GM12891 (cell line): ENCODE data around the gene NTRK3.
A peak's percentile ranks its signal among the peaks of the same experiment; 100 is the strongest.

ENCODE experiments used
- DNase-seq: peaks from one replicate; pipeline ENCODE4 v3.0.0; 2011; ENCODE audit warnings: low spot score; ENCODE audit not compliant: insufficient read length
- FAIRE-seq: peaks from 2 replicates; lab custom pipeline; 2011; peaks lifted over from hg19 to GRCh38; lab: Jason Lieb, UNC
- PAX5 ChIP-seq: IDR thresholded peaks from 2 replicates; pipeline ENCODE4 v1.6.1; 2011; ENCODE audit warnings: low read length, moderate library complexity, mild to moderate bottlenecking; ENCODE audit not compliant: insufficient read depth, severe bottlenecking
- POLR2A ChIP-seq: IDR thresholded peaks from 2 replicates; pipeline ENCODE4 v1.6.1; 2011; ENCODE audit warnings: low read depth, low read length, control low read depth
- POLR2AphosphoS5 ChIP-seq: IDR thresholded peaks from 2 replicates; pipeline ENCODE4 v1.6.1; 2011; ENCODE audit warnings: low read depth, low read length, control low read depth
- POU2F2 ChIP-seq: IDR thresholded peaks from 2 replicates; pipeline ENCODE4 v1.6.1; 2011; ENCODE audit warnings: low read depth, mild to moderate bottlenecking, control low read depth, low read length, moderate library complexity
- SPI1 ChIP-seq: IDR thresholded peaks from 2 replicates; pipeline ENCODE4 v1.6.1; 2011; ENCODE audit warnings: low read depth, low read length, control low read depth
- TAF1 ChIP-seq: IDR thresholded peaks from 2 replicates; pipeline ENCODE4 v1.6.1; 2011; ENCODE audit warnings: low read depth, low read length, control low read depth

Gene NTRK3

DNA sequence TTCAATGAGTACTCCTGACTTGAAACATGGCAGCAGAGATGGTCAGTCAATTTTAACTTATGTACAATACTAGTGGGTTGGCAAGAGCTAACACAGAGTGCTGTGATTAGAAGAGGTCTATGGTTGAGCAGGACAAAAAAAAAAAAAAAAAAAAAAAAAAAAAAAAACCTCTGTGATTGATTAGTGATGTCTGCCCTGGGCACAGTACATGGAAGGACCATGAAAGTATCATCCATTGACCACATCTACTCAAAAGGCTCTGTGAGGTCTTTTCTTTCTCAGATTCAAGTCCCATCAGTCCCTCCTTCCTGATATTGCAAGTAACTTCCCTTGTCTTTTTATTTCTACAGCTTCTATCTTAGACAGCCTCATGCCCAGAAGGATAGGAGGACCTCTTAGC is 59.6 kb downstream of the NTRK3 start:
- DNase-seq (no peak), FAIRE-seq (no peak)
- TF ChIP-seq SPI1 = no peak
- TF ChIP-seq POU2F2 = no peak
- no peak for TF ChIP-seq PAX5

DNA sequence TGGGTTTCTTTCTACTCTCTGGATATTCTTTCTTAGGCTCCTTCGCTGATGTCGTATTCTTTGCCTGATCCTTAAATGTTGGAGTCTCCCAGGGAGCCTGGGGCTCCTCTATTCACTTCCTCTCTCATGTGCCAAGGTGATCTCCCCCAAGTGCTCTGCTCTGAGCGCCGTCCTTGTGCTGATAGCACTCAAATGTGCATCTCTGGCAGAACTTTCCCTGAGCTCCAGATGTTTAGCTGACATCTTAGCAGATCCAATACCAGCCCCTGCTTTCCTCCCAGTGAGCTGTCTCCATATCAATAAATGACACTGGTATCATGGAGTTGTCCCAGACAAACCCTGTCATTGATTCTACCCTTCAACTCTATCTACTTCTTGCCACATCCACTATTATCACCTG is 62.4 kb downstream of the NTRK3 start:
- TF ChIP-seq SPI1 = no peak
- TF ChIP-seq PAX5 = no peak
- TF ChIP-seq POU2F2 = no peak
- TF ChIP-seq POLR2AphosphoS5 = no peak
- no peak for TF ChIP-seq TAF1
- no peak for TF ChIP-seq POLR2A
- FAIRE-seq = no peak
- DNase-seq = no peak

DNA sequence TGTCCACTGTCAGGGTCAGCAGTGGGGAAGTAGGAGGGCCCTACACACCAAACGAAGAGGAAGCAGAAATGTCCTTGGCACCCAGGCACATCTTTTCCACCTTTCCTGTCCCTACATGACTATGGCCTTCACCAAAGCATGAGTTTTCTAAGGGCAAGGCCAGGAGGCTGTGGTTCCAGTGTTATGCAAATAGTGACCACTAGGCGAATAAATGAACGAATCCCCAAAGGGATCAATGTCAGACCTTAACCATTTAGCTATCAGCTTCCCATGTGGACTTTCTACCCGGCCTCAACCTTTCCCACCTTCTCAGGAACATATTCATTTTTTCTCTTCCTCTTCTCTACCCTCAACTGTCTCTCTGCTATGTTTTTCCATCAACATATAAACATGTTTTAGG is 63.1 kb downstream of the NTRK3 start:
- no peak for FAIRE-seq
- TF ChIP-seq SPI1 (no peak), POU2F2 (no peak), TAF1 (no peak), POLR2AphosphoS5 (no peak), POLR2A (no peak), PAX5 (no peak)

DNA sequence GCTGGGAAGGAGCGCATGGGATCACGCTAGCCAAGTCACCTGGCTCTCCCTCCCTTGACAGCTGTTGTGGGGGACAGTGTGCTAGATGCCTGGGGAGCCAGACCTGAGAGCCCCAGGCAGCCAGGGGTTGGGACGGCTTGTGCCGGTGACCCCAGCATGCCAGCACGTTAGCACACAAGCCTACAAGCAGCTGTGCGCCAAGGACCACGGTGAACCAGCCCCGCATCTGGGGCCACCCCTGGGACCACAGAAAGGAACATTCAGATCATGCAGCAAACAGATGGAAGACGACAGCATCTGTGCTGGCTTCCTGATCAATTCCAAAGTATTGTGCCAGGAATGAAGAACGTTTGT is 64.8 kb downstream of the NTRK3 start:
- FAIRE-seq (no peak), DNase-seq (no peak)
- no peak for TF ChIP-seq PAX5
- TF ChIP-seq POLR2A = no peak
- TF ChIP-seq TAF1 = no peak
- no peak for TF ChIP-seq SPI1
- no peak for TF ChIP-seq POU2F2
- no peak for TF ChIP-seq POLR2AphosphoS5

More for the DNA sequence above, 63.1 kb downstream of the NTRK3 start:
- no peak for DNase-seq

DNA sequence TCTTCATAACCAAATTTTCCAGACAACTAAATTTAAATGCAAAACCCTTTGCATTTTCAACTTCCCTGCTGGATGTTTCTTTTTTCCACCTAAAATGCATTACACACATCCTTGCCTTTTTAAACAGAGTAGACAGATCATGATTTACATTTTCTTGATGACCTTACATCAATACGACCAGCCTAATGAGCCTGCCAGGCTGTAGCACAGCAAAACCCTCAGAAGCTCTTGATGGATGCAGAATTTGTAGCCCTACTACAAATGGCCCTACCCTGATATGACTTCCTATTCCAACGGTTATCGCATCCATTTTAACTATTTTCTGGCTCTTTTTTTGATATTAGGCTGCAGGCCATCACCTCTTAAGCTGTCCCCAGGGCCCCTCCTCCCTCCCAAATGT is 66.3 kb downstream of the NTRK3 start:
- no peak for DNase-seq
- TF ChIP-seq POLR2AphosphoS5 (no peak), POLR2A (no peak), PAX5 (no peak), POU2F2 (no peak), SPI1 (no peak), TAF1 (no peak)
- FAIRE-seq = no peak

DNA sequence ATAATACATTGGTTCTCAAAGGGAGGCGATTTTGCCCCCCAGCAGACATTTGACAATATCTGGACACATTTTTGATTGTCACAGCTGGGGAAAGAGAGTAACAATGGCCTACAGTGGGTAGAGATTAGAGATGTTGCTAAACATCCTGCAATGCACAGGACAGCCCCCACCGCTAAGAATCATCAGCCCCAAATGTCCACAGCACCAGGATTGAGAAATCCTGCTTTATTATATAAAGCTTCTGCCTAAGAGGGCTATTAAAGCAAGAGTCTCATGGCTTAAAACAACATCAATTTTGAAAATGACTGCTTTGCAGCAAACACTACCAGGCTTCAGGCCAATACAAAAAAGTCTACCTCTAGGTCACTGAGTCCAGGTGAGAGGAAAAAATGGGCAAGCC is 68.2 kb downstream of the NTRK3 start:
- TF ChIP-seq POLR2AphosphoS5 = no peak
- no peak for TF ChIP-seq TAF1
- TF ChIP-seq POLR2A = no peak
- TF ChIP-seq SPI1 = no peak
- no peak for DNase-seq
- FAIRE-seq = no peak

DNA sequence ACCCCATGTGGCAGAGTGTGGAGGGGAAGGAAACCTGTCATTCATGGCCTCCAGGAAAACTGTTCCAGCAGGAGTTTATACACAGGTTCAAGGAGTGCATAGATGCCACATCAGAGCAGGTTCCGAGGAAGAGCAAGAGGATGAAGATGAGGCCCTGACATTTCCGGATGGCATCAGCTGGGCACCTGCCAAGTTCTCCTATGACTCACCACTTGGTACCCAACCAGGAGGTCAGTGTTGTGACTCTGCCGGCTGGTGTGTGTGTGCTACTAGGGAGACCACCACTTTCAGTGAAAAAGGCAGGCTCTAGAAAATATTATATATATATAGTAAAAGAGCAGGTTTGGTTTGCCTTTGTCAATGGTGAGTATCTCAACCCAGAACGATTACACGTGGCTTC is 69.3 kb downstream of the NTRK3 start:
- FAIRE-seq (no peak), DNase-seq (no peak)
- no peak for TF ChIP-seq TAF1
- TF ChIP-seq POLR2AphosphoS5 = no peak
- TF ChIP-seq POLR2A = no peak
- no peak for TF ChIP-seq POU2F2
- TF ChIP-seq SPI1 = no peak
- no peak for TF ChIP-seq PAX5

DNA sequence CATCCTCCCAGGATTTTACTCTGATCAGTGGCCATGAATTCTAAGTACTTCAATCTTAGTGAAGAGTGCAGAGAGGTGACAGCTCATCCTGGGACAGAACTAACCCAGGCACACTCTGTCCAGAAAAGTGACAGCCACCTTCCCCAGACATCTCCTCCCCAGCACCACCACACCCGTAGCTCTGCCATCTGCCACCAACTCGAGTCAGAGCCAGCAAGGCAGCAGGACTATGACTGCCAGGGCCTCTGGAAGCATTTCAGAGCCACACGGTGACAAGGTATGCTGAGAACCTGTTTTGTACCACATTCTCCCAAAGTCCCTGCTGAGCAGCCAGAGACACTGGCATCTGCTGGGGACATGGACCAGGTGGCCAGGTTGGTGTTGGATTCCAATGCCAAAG is 71.0 kb downstream of the NTRK3 start:
- TF ChIP-seq PAX5 (no peak), POU2F2 (no peak), SPI1 (no peak), POLR2AphosphoS5 (no peak), TAF1 (no peak)
- DNase-seq (no peak), FAIRE-seq (no peak)

DNA sequence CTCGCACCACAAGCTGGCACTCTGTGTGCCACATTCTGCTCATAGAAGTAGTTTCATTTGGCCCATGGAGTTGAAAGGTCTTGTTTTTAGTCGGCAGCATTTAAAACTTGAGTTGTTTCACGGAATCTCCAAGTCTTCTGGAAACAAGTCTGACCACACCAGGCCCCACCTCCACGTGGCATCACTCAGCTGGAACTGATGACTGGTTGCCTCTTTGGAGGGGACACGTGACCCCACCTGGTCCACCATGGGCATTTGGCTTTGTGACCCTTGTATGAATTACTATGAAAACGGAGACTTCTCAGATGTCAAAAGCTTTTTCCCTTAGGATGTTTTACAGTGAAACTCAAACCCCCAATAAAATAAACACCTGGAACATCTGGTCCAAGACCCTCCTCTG is 74.9 kb downstream of the NTRK3 start:
- DNase-seq = no peak
- no peak for FAIRE-seq
- TF ChIP-seq POLR2A = no peak
- no peak for TF ChIP-seq POLR2AphosphoS5

DNA sequence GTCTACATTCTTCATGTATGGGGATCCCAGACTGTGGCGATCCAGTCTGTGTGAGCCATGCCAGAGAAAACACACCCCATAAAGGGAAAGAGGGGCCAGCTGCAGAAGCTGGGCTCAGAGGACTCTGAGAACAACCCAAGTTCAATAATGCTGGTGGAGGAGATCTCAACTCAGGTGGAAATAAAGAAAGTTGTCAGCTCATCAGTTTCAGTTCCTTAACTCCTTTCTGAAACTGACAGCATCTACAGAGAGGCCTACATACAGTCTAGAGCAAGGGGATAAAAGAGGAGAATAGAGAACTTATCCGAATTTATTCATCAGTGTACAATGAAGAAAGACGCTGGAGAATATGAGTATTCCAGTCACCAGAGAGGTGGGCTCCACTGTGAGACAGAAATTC is 77.0 kb downstream of the NTRK3 start:
- FAIRE-seq (no peak), DNase-seq (no peak)
- TF ChIP-seq SPI1 = peak; percentile 94
- TF ChIP-seq PAX5 = no peak

DNA sequence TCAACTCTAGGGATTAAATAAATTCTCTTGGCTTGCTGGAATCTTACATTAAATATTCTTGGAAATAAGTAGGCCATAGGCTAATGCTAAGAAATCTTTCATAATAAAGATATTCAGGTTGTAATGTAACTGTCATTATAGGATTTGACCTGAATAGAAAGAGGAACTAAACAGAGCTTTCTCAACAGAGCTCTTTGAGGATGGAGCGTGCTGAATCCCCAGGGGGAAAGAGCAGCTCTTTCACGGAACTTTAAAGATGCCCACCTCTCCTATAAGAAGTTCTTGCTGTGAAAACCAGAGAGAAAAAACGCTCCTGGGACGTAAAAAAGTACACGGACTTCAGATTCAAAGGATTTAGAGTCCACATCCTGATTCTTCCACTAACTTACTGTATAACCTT is 77.9 kb downstream of the NTRK3 start:
- DNase-seq (no peak), FAIRE-seq (no peak)
- TF ChIP-seq POU2F2 (no peak), SPI1 (no peak), POLR2A (no peak), TAF1 (no peak), POLR2AphosphoS5 (no peak), PAX5 (no peak)
